HepG2 (cell line): Measurements from ENCODE around the gene DOCK3. TPM values are rescaled to one million over a fixed set of nuclear protein-coding genes. Genes with fewer than 3 reads are reported as not detected.
"Not testable (repeated sequence)": the region's sequence is repeated elsewhere in the genome, so short reads cannot be mapped to it uniquely, and the experiment has no call there.

Experiments used
- ATAC-seq: fragments of 200-7000 bp; cut with Tn5 transposase; 3 replicates; pipeline ENCODE4 v1.9.1; 2020; ENCODE audit warnings: mild to moderate bottlenecking, moderate library complexity
- BruUV-seq: library from RNA; stranded (reverse); fragments of 400-500 nt; replicated peaks from 2 replicates; lab custom pipeline; 2021; lab: Mats Ljungman, UMichigan
- CTCF ChIA-PET: fragments of 300-600 bp; formaldehyde crosslinking; extraction: SDS; loops from one replicate; lab custom pipeline; 2021; ENCODE audit warnings: low total read pairs, inconsistent platforms, low intra/inter-chr PET ratio; lab: Yijun Ruan, JAX
- POLR2A ChIA-PET: fragments of 350-600 bp; sonication (Branson Sonifier 250); formaldehyde crosslinking; loops from one replicate; lab custom pipeline; 2020; ENCODE audit warnings: antibody characterized with exemption, inconsistent platforms; lab: Yijun Ruan, JAX
- DNase-seq: peaks from one replicate; pipeline ENCODE4 v3.0.0-alpha.2; 2015; ENCODE audit warnings: low spot score
- FAIRE-seq: peaks from 3 replicates; lab custom pipeline; 2011; peaks lifted over from hg19 to GRCh38; lab: Jason Lieb, UNC
- H2AFZ ChIP-seq: one replicate; pipeline ENCODE4 v1.6.1; 2011; ENCODE audit warnings: low read length, inconsistent platforms
- H3K27ac ChIP-seq: fragments of 300-600 bp; 3 replicates; pipeline ENCODE4 v1.8.0; 2011; ENCODE audit warnings: mixed run types, mild to moderate bottlenecking, mixed read lengths, low read length, inconsistent platforms; ENCODE audit not compliant: insufficient read depth; ENCODE audit errors: extremely low read length
- H3K27me3 ChIP-seq, 2 experiments: fragments of 200-600 bp in 1 of 2; 2 replicates in 1 of 2; 3 replicates in 1 of 2; pipeline versions ENCODE4 v1.6.0 to v1.8.0; 2011; ENCODE audit warnings: low read length in 2 of 2, mild to moderate bottlenecking in 2 of 2, moderate library complexity in 2 of 2, inconsistent platforms in 1 of 2; ENCODE audit not compliant: insufficient read depth in 2 of 2, control insufficient read depth in 1 of 2
- H3K36me3 ChIP-seq, 2 experiments: fragments of 200-600 bp in 1 of 2; replicated peaks in 1 of 2; 2 replicates in 1 of 2; 3 replicates in 1 of 2; pipeline versions ENCODE4 v1.5.1 to v1.8.0; 2011; ENCODE audit warnings: low read length in 2 of 2, inconsistent platforms in 1 of 2; ENCODE audit not compliant: insufficient read depth in 2 of 2, control insufficient read depth in 1 of 2
- H3K4me1 ChIP-seq: 2 replicates; pipeline ENCODE4 v1.5.1; 2012; ENCODE audit warnings: low read length, inconsistent platforms; ENCODE audit not compliant: insufficient read depth
- H3K4me2 ChIP-seq: 2 replicates; pipeline ENCODE4 v1.6.0; 2011; ENCODE audit warnings: low read depth, low read length, inconsistent platforms
- H3K4me3 ChIP-seq, 3 experiments: fragments of 200-600 bp in 1 of 3; sonication (generic), shearing (Covaris generic) in 1 of 3; replicated peaks in 1 of 3; 2 replicates each; pipeline ENCODE4 v1.5.1; 2011 to 2016; ENCODE audit warnings: low read length in 3 of 3, inconsistent platforms in 2 of 3, low read depth in 2 of 3, mild to moderate bottlenecking in 2 of 3, control low read depth in 1 of 3, mixed read lengths in 1 of 3; ENCODE audit not compliant: insufficient read depth in 1 of 3
- H3K79me2 ChIP-seq: one replicate; pipeline ENCODE4 v1.6.1; 2011; ENCODE audit warnings: low read length, inconsistent platforms; ENCODE audit not compliant: insufficient read depth
- H3K9ac ChIP-seq: 2 replicates; pipeline ENCODE4 v1.6.0; 2011; ENCODE audit warnings: mild to moderate bottlenecking, low read depth, low read length, inconsistent platforms; ENCODE audit not compliant: insufficient read depth
- H3K9me3 ChIP-seq: 2 replicates; pipeline ENCODE4 v1.5.1; 2012; ENCODE audit warnings: mild to moderate bottlenecking, low read length
- H4K20me1 ChIP-seq: 2 replicates; pipeline ENCODE4 v1.6.0; 2011; ENCODE audit warnings: inconsistent platforms, mild to moderate bottlenecking, low read length, moderate library complexity; ENCODE audit not compliant: insufficient read depth
- CREB3 ChIP-seq: sonication (generic); formaldehyde crosslinking; IDR thresholded peaks from 2 replicates; pipeline ENCODE4 v1.5.0; 2020; ENCODE audit warnings: missing genetic modification reagents
- CTCF ChIP-seq: sonication (generic); formaldehyde crosslinking; IDR thresholded peaks from 2 replicates; pipeline ENCODE4 v1.5.0; 2020; ENCODE audit warnings: mild to moderate bottlenecking, missing genetic modification reagents, moderate library complexity
- PTBP1 ChIP-seq: fragments of 200-400 bp; formaldehyde crosslinking; IDR thresholded peaks from 2 replicates; pipeline ENCODE4 v1.6.1; 2018; ENCODE audit warnings: low read length, low read depth; ENCODE audit not compliant: poor library complexity, severe bottlenecking
- SMC3 ChIP-seq: IDR thresholded peaks from 2 replicates; pipeline ENCODE4 v1.6.1; 2011; ENCODE audit warnings: low read length, improper control_type of control experiment
- WGBS: methylation state at CpG from one replicate; pipeline ENCODE4 v1.1.6; 2017; ENCODE audit warnings: low lambda C conversion rate; 5-methylcytosine and 5-hydroxymethylcytosine counted together
- in situ Hi-C: cut with HindIII; loops from 2 replicates; pipeline ENCODE4 v1.10.0; 2017; ENCODE audit warnings: low pct_unique_long_range_greater_than_20kb; ENCODE audit not compliant: extremely low pct_ligation_motif_present
- intact Hi-C: fragments of 100-400 bp; cut with micrococcal nuclease; formaldehyde crosslinking; loops from one replicate; pipeline ENCODE4 v1.10.0; 2022; ENCODE audit not compliant: unreplicated experiment
- polyA plus RNA-seq, 8 experiments: library from polyadenylated mRNA; depleted of rRNA in 3 of 8; stranded (reverse) in 7 of 8; unstranded in 1 of 8; fragments of >200 nt; fragmentation: Illumina TruSeq in 4 of 8; extraction: Trizol in 4 of 8; gene quantifications; 2 replicates each; pipeline versions ENCODE4 v1.2.1 to v1.2.3, GENCODE V29; 2011 to 2016; ENCODE audit warnings: low read depth in 4 of 8, missing spikeins in 1 of 8, mixed read lengths in 1 of 8; ENCODE audit not compliant: insufficient read depth in 1 of 8
- total RNA-seq, 5 experiments: library from RNA; depleted of rRNA; stranded (reverse); fragments of >200 nt; fragmentation: Illumina TruSeq; extraction: Trizol; gene quantifications; 2 replicates each; pipeline ENCODE4 v1.2.3, GENCODE V29; 2016; ENCODE audit warnings: low read depth in 1 of 5

DOCK3 gene
- total and polyA plus RNA-seq, 2 of the 13 experiments (the other 11 are each of a cell fraction or from before 2014, with no cell fraction given): not detected

GRCh38 chr3:51387281-51387680, 712.6 kb downstream of the DOCK3 start:
- intact Hi-C loops: loop anchor here (10.0 kb wide), 1 partner anchor 288 kb away; the partner anchor contains the start of gene TEX264
- H3K4me2 ChIP-seq: peak overlapping the region; percentile 86; the same call in 1 of the 2 replicates
- H4K20me1 ChIP-seq, POLR2A ChIA-PET, CTCF ChIA-PET, H3K27me3 ChIP-seq, H3K9ac ChIP-seq, FAIRE-seq, H3K27ac ChIP-seq, H3K9me3 ChIP-seq, ATAC-seq, BruUV-seq, in situ Hi-C loops, H2AFZ ChIP-seq, DNase-seq, H3K4me3 ChIP-seq: not testable (repeated sequence)
- 75% methylated on average over 5 of the region's 6 CpGs for WGBS
- 0 out of 2 replicates have a peak, but pooled peaks have one; percentile 7 for TF ChIP-seq CTCF (CRISPR knock-in tag)
- peaks cover 59% of the 10 kb centered on the region for H3K4me1 ChIP-seq
- H3K36me3 ChIP-seq: peaks cover 4 to 12% of the 10 kb centered on the region in 2 experiments; a peak in 4 of 5 replicates
- peaks cover 44% of the 10 kb centered on the region for H3K79me2 ChIP-seq

GRCh38 chr3:51388286-51389029, 713.7 kb downstream of the DOCK3 start:
- Histone ChIP-seq H3K4me2 (no peak overlapping the region), H4K20me1 (peaks cover 8% of the 10 kb centered on the region), H3K4me1 (peaks cover 64% of the 10 kb centered on the region), H3K9ac (no peak overlapping the region), H3K27me3 (no peaks in the 10 kb centered on the region; a peak in 1 of 5 replicates), H3K4me3 (no peak overlapping the region; a peak in 1 of 6 replicates), H3K79me2 (peaks cover 56% of the 10 kb centered on the region), H3K27ac (no peak overlapping the region), H3K9me3 (no peaks in the 10 kb centered on the region), H3K36me3 (peaks cover 6 to 24% of the 10 kb centered on the region in 2 experiments; a peak in 4 of 5 replicates), H2AFZ (no peak overlapping the region)
- POLR2A ChIA-PET: no interaction called here
- in situ Hi-C loops: no loop called here
- WGBS: 95% methylated on average over 4 of the region's 6 CpGs
- TF ChIP-seq CTCF (CRISPR knock-in tag) (0 out of 2 replicates have a peak, but pooled peaks have one; percentile 24), CREB3 (CRISPR knock-in tag) (no peak), SMC3 (peak; percentile 12; the same call in 1 of the 2 replicates), PTBP1 (no peak)
- peak; percentile 40 for FAIRE-seq
- intact Hi-C loops: loop anchor here (10.0 kb wide), 1 partner anchor 286 kb away; the partner anchor contains the start of gene TEX264
- no TSS peak for BruUV-seq
- CTCF ChIA-PET: interaction anchor here (0.6 to 1.3 kb wide), 2 partner anchors 46 to 772 kb away, joined by 3 to 4 read pairs; no protein-coding TSS in a partner anchor
- ATAC-seq: peak; percentile 7
- DNase-seq: peak; percentile 45
